Fibroblast of the aortic adventitia (primary cell): ENCODE measurements around the gene GPR3. TPM values are rescaled to one million over a fixed set of nuclear protein-coding genes. Genes with fewer than 3 reads are reported as not detected.
"Not testable (repeated sequence)": the region's sequence is repeated elsewhere in the genome, so short reads cannot be mapped to it uniquely, and the experiment has no call there.

ENCODE experiments used
- DNase-seq: peaks from one replicate; pipeline ENCODE4 v3.0.0-alpha.2; 2010; ENCODE audit warnings: low read depth
- H3K4me3 ChIP-seq: 2 replicates; pipeline ENCODE4 v1.5.1; 2011; ENCODE audit warnings: low read depth, mild to moderate bottlenecking, control low read depth, low read length, moderate library complexity
- CTCF ChIP-seq: IDR thresholded peaks from 2 replicates; pipeline ENCODE4 v1.5.1; 2011; ENCODE audit warnings: mild to moderate bottlenecking, low read length, control low read depth, inconsistent platforms; ENCODE audit not compliant: insufficient read depth
- total RNA-seq: library from RNA; depleted of rRNA; stranded (reverse); fragments of >200 nt; gene quantifications from 2 replicates; pipeline ENCODE4 v1.2.3, GENCODE V29; 2012; ENCODE audit warnings: low replicate concordance

Gene GPR3
- total RNA-seq, 1 donor, result 0.99 TPM

GRCh38 chr1:27402349-27402754, 9.9 kb downstream of the GPR3 start:
- peak; percentile 73 for DNase-seq
- TF ChIP-seq CTCF, result peak; percentile 70
- H3K4me3 ChIP-seq, result no peak overlapping the region

GRCh38 chr1:27403065-27403726, 10.8 kb downstream of the GPR3 start:
- H3K4me3 ChIP-seq, result no peak overlapping the region
- peak; percentile 33 for TF ChIP-seq CTCF
- DNase-seq, result peak; percentile 82

GRCh38 chr1:27403931-27404330, 11.5 kb downstream of the GPR3 start:
- TF ChIP-seq CTCF, result no peak
- no peak overlapping the region for H3K4me3 ChIP-seq
- DNase-seq, result no peak

GRCh38 chr1:27405074-27405473, 12.7 kb downstream of the GPR3 start:
- TF ChIP-seq CTCF, result no peak
- peak; percentile 73 for DNase-seq
- H3K4me3 ChIP-seq, result no peak overlapping the region

- not testable (repeated sequence) for H3K4me3 ChIP-seq, DNase-seq
Observed at GRCh38 chr1:27405598-27406361, 13.4 kb downstream of the GPR3 start.

GRCh38 chr1:27406362-27406680, 13.9 kb downstream of the GPR3 start:
- H3K4me3 ChIP-seq, result no peak overlapping the region
- DNase-seq, result no peak

GRCh38 chr1:27406791-27407190, 14.4 kb downstream of the GPR3 start:
- H3K4me3 ChIP-seq, DNase-seq: not testable (repeated sequence)

More at GRCh38 chr1:27406362-27406680, 13.9 kb downstream of the GPR3 start:
- TF ChIP-seq CTCF, result no peak

- DNase-seq, result no peak
- H3K4me3 ChIP-seq, result no peak overlapping the region
- TF ChIP-seq CTCF, result no peak
Observed at GRCh38 chr1:27408151-27408550, 15.7 kb downstream of the GPR3 start.
